H9 (cell line): Measurements from ENCODE around the gene EPGN. TPM values are rescaled to one million over a fixed set of nuclear protein-coding genes. Genes with fewer than 3 reads are reported as not detected.

Source experiments
- DNase-seq: peaks from one replicate; pipeline ENCODE4 v3.0.0-alpha.2; 2017
- H2AFZ ChIP-seq: one replicate; pipeline ENCODE4 v1.6.1; 2013; ENCODE audit warnings: mild to moderate bottlenecking, low read length, control low read depth, moderate library complexity
- H2AK5ac ChIP-seq: 2 replicates; pipeline ENCODE4 v1.6.1; 2013; ENCODE audit warnings: low read length, control low read depth, mixed read lengths; ENCODE audit not compliant: insufficient read length
- H2BK120ac ChIP-seq: one replicate; pipeline ENCODE4 v1.6.1; 2013; ENCODE audit warnings: low read depth, mild to moderate bottlenecking, low read length, control low read depth, inconsistent platforms; ENCODE audit not compliant: poor library complexity, severe bottlenecking
- H2BK12ac ChIP-seq: 2 replicates; pipeline ENCODE4 v1.6.1; 2013; ENCODE audit warnings: low read length, control low read depth, mixed read lengths, low read depth; ENCODE audit not compliant: insufficient read length
- H2BK15ac ChIP-seq: 2 replicates; pipeline ENCODE4 v1.6.1; 2013; ENCODE audit warnings: low read depth, low read length, control low read depth
- H2BK20ac ChIP-seq: one replicate; pipeline ENCODE4 v1.6.1; 2013; ENCODE audit warnings: low read depth, mild to moderate bottlenecking, low read length, control low read depth, inconsistent platforms; ENCODE audit not compliant: poor library complexity, severe bottlenecking
- H2BK5ac ChIP-seq: 2 replicates; pipeline ENCODE4 v1.6.1; 2013; ENCODE audit warnings: low read length, control low read depth, mixed read lengths; ENCODE audit not compliant: insufficient read length
- H3K14ac ChIP-seq: 2 replicates; pipeline ENCODE4 v1.6.1; 2013; ENCODE audit warnings: low read length, control low read depth; ENCODE audit not compliant: insufficient read depth
- H3K18ac ChIP-seq: 2 replicates; pipeline ENCODE4 v1.6.1; 2013; ENCODE audit warnings: low read depth, mild to moderate bottlenecking, mixed read lengths, low read length, control low read depth; ENCODE audit not compliant: insufficient read length
- H3K23ac ChIP-seq: 2 replicates; pipeline ENCODE4 v1.6.1; 2013; ENCODE audit warnings: low read length, control low read depth, mixed read lengths, low read depth; ENCODE audit not compliant: insufficient read length
- H3K23me2 ChIP-seq: 2 replicates; pipeline ENCODE4 v1.6.1; 2013; ENCODE audit warnings: low read depth, mild to moderate bottlenecking, mixed read lengths, low read length, control low read depth; ENCODE audit not compliant: insufficient read length, poor library complexity, severe bottlenecking
- H3K27ac ChIP-seq: 2 replicates; pipeline ENCODE4 v1.5.1; 2013; ENCODE audit warnings: low read length, control low read depth, mixed read lengths, low read depth; ENCODE audit not compliant: insufficient read length
- H3K27me3 ChIP-seq: 2 replicates; pipeline ENCODE4 v1.6.1; 2013; ENCODE audit warnings: low read length, control low read depth, inconsistent platforms; ENCODE audit not compliant: insufficient read depth
- H3K4ac ChIP-seq: 2 replicates; pipeline ENCODE4 v1.6.1; 2013; ENCODE audit warnings: low read depth, mild to moderate bottlenecking, control low read depth, inconsistent platforms, low read length, moderate library complexity
- H3K4me1 ChIP-seq: 2 replicates; pipeline ENCODE4 v1.6.1; 2013; ENCODE audit warnings: low read length, control low read depth, inconsistent platforms; ENCODE audit not compliant: insufficient read depth
- H3K4me2 ChIP-seq: 2 replicates; pipeline ENCODE4 v1.6.1; 2013; ENCODE audit warnings: low read length, control low read depth, mixed read lengths; ENCODE audit not compliant: insufficient read length, insufficient read depth
- H3K56ac ChIP-seq: 2 replicates; pipeline ENCODE4 v1.6.1; 2013; ENCODE audit warnings: low read depth, mild to moderate bottlenecking, mixed read lengths, low read length, control low read depth; ENCODE audit not compliant: insufficient read length
- H3K79me1 ChIP-seq: 2 replicates; pipeline ENCODE4 v1.6.1; 2013; ENCODE audit warnings: low read depth, mild to moderate bottlenecking, moderate library complexity, low read length, control low read depth, inconsistent platforms; ENCODE audit not compliant: insufficient read depth, poor library complexity, severe bottlenecking
- H3K79me2 ChIP-seq: 2 replicates; pipeline ENCODE4 v1.6.1; 2013; ENCODE audit warnings: low read length, control low read depth, inconsistent platforms; ENCODE audit not compliant: insufficient read depth
- H3K9ac ChIP-seq: 2 replicates; pipeline ENCODE4 v1.6.1; 2013; ENCODE audit warnings: low read length, control low read depth, mixed read lengths; ENCODE audit not compliant: insufficient read length; ENCODE audit errors: extremely low read depth
- H3K9me3 ChIP-seq: one replicate; pipeline ENCODE4 v1.6.1; 2013; ENCODE audit warnings: low read depth, low read length, inconsistent platforms; ENCODE audit not compliant: control insufficient read depth
- H3T11ph ChIP-seq: one replicate; pipeline ENCODE4 v1.6.1; 2013; ENCODE audit warnings: mild to moderate bottlenecking, low read length, control low read depth, inconsistent platforms
- H4K20me1 ChIP-seq: one replicate; pipeline ENCODE4 v1.6.1; 2013; ENCODE audit not compliant: control insufficient read depth, insufficient read length, insufficient read depth
- H4K5ac ChIP-seq: 2 replicates; pipeline ENCODE4 v1.6.1; 2013; ENCODE audit warnings: low read depth, mild to moderate bottlenecking, mixed read lengths, low read length, control low read depth; ENCODE audit not compliant: insufficient read length
- H4K8ac ChIP-seq: replicated peaks from 2 replicates; pipeline ENCODE4 v1.6.1; 2013; ENCODE audit warnings: low read length, control low read depth, mixed read lengths, low read depth; ENCODE audit not compliant: insufficient read length
- H4K91ac ChIP-seq: 2 replicates; pipeline ENCODE4 v1.6.1; 2013; ENCODE audit warnings: low read depth, mild to moderate bottlenecking, moderate library complexity, mixed read lengths, low read length, control low read depth; ENCODE audit not compliant: insufficient read length
- H3K27ac Mint-ChIP-seq, 3 experiments: 2 replicates in 2 of 3; 3 replicates in 1 of 3; pipeline ENCODE4 v1.8.0; 2020 to 2021; ENCODE audit warnings: mixed read lengths in 3 of 3, mild to moderate bottlenecking in 1 of 3, moderate library complexity in 1 of 3
- H3K27me3 Mint-ChIP-seq: 2 replicates; pipeline ENCODE4 v1.8.0; 2021; ENCODE audit warnings: low read depth, mild to moderate bottlenecking, moderate library complexity, mixed read lengths
- H3K36me3 Mint-ChIP-seq, 3 experiments: 2 replicates in 2 of 3; 3 replicates in 1 of 3; pipeline ENCODE4 v1.8.0; 2020 to 2021; ENCODE audit warnings: low read depth in 3 of 3, mixed read lengths in 3 of 3; ENCODE audit not compliant: insufficient read depth in 1 of 3
- H3K4me1 Mint-ChIP-seq, 2 experiments: 2 replicates each; pipeline ENCODE4 v1.8.0; 2020; ENCODE audit warnings: mixed read lengths in 2 of 2
- H3K4me3 Mint-ChIP-seq, 2 experiments: 2 replicates in 1 of 2; 3 replicates in 1 of 2; pipeline ENCODE4 v1.8.0; 2020 to 2021; ENCODE audit warnings: mild to moderate bottlenecking in 2 of 2, mixed read lengths in 2 of 2, moderate library complexity in 1 of 2
- H3K9me3 Mint-ChIP-seq, 2 experiments: 2 replicates in 1 of 2; 3 replicates in 1 of 2; pipeline ENCODE4 v1.8.0; 2020; ENCODE audit warnings: mild to moderate bottlenecking in 2 of 2, mixed read lengths in 2 of 2, moderate library complexity in 1 of 2
- CTCF ChIP-seq: fragments of 200-600 bp; sonication (generic); conservative IDR thresholded peaks from 3 replicates; pipeline ENCODE4 v1.8.0; 2021; ENCODE audit warnings: antibody characterized with exemption, mild to moderate bottlenecking
- WGBS: extraction: QIAGEN DNeasy Blood & Tissue Kit; methylation state at CpG from one replicate; pipeline ENCODE4 v1.1.7; 2013; ENCODE audit warnings: missing lambda C conversion rate, low lambda C conversion rate, mixed read lengths; ENCODE audit not compliant: insufficient read length; ENCODE audit errors: extremely low coverage; 5-methylcytosine and 5-hydroxymethylcytosine counted together
- total RNA-seq: library from RNA; stranded (reverse); gene quantifications from 2 replicates; pipeline ENCODE4 v1.2.1, GENCODE V29; 2021

EPGN gene
- total RNA-seq, 1 experiment from 2014 or later, result not detected

DNA sequence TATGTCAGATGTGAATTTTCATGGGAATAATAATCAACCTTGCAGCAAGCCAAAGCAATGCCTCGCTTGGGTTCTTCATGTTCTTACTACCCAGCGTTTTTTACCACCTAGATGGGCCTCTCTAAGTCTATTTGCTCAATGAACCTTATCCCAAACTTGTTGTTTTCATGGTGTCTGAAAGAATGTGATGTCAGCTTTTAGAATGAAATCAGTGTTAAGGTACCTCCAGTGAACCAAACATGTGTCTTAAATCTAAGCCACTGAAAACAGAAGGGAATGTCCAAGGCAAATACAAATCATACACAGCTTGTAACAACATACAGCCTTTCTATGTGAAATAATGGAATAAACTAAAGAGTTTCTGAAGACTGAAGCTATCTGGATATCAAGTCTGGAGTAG lies 6.7 kb downstream of the EPGN start:
- H2BK15ac ChIP-seq, result no peak overlapping the region
- no peak overlapping the region for H3K4me2 ChIP-seq
- no peak overlapping the region for H2BK5ac ChIP-seq
- H3K9me3 ChIP-seq, result no peaks in the 10 kb centered on the region
- H3T11ph ChIP-seq, result no peak overlapping the region
- no peak overlapping the region for H4K5ac ChIP-seq
- WGBS, result no CpG with 5 or more reads among the region's 2 CpGs
- TF ChIP-seq CTCF, result no peak
- H3K9ac ChIP-seq, result no peak overlapping the region
- no peak overlapping the region for H4K8ac ChIP-seq
- H3K14ac ChIP-seq, result no peak overlapping the region
- H2BK20ac ChIP-seq, result no peak overlapping the region
- Mint-ChIP-seq H3K36me3 (no peaks in the 10 kb centered on the region), H3K4me1 (peaks cover 2 to 3% of the 10 kb centered on the region in 2 experiments; a peak in 1 of 4 replicates), H3K9me3 (no peaks in the 10 kb centered on the region; a peak in 1 of 5 replicates), H3K27me3 (no peaks in the 10 kb centered on the region), H3K4me3 (no peak overlapping the region), H3K27ac (no peak overlapping the region)
- no peaks in the 10 kb centered on the region for H3K23me2 ChIP-seq
- H3K4me1 ChIP-seq, result no peaks in the 10 kb centered on the region
- no peak for DNase-seq
- H3K27ac ChIP-seq, result no peak overlapping the region
- no peak overlapping the region for H2BK120ac ChIP-seq
- H2BK12ac ChIP-seq, result no peak overlapping the region
- no peak overlapping the region for H3K23ac ChIP-seq
- no peaks in the 10 kb centered on the region for H3K79me2 ChIP-seq
- H3K4ac ChIP-seq, result no peak overlapping the region
- H3K18ac ChIP-seq, result no peak overlapping the region
- H3K79me1 ChIP-seq, result no peaks in the 10 kb centered on the region
- no peak overlapping the region for H2AK5ac ChIP-seq
- no peak overlapping the region for H2AFZ ChIP-seq
- no peak overlapping the region for H3K56ac ChIP-seq
- H3K27me3 ChIP-seq, result no peaks in the 10 kb centered on the region
- H4K91ac ChIP-seq, result no peak overlapping the region
- no peaks in the 10 kb centered on the region for H4K20me1 ChIP-seq
